Iris pigment epithelial cell (primary cell): ENCODE data around the gene WNT8A.
"Not testable (repeated sequence)": the region's sequence is repeated elsewhere in the genome, so short reads cannot be mapped to it uniquely, and the experiment has no call there.

Source experiments
- DNase-seq: peaks from one replicate; pipeline ENCODE4 v3.0.0-alpha.2; 2011; ENCODE audit warnings: low read depth

WNT8A gene

DNA sequence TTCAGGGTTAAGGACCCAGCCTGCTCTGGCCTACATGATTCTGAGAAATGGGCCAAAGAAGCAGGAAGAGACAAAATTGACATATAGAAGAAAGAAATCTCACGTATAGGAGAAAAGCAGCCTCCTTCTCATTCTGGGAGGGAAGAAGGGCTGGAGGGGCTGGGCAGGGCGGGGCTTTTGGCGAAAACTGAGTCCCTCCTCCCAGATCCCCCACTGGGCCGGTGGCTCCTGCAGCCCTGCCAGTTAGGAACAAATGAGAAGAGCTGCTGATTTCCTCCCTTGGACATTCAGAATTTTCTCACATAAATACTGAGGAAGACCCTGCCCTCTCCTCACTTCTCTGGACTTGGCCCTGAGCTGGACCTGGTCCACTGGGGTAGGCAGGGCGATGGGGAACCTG lies at the start of gene WNT8A:
Gene WNT8A, plus strand, starts transcription at position 332 of the 400 bp plus-strand sequence. CDS start 95 bp downstream, outside the sequence.
- DNase-seq: no peak

GRCh38 chr5:138035605-138036537 lies 48.0 kb upstream of the WNT8A start:
- peak; percentile 86 for DNase-seq

- DNase-seq: no peak
Measured at GRCh38 chr5:138037271-138037670, 46.6 kb upstream of the WNT8A start.

DNA sequence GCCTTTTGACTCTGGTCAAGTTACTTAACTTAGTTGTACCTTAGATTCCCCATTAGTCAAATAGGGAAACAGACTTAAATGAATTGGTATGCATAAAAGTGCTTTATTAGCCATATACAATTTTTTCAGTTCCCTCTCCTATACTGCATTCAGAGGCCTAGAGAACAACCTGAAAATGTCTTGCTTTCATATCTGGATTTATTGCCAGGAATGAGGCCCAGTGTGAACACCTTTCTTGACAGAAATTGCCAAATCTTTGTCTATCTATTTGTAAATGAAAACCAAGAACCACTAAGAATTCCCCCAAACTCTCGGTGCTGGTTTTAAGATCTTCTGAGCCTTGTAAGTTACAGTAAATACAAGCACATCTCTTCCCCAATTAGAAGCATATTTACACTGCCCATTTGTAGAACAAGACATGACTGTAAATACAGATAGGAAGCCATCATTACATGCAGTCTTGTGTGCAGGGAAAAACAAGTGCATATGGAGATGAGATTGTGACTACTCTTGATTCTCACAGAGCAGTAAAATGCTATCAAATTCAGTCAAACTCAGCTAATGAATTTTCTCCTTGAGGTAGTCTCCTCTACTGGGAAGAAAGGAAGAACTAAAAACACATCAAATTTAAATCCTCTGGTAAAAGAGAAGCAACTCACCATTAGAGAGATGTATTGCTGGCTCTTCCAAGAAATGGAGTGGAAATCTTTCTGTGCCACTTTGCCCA lies 45.8 kb upstream of the WNT8A start:
- no peak for DNase-seq

GRCh38 chr5:138038826-138039225 lies 45.0 kb upstream of the WNT8A start:
- no peak for DNase-seq

DNA sequence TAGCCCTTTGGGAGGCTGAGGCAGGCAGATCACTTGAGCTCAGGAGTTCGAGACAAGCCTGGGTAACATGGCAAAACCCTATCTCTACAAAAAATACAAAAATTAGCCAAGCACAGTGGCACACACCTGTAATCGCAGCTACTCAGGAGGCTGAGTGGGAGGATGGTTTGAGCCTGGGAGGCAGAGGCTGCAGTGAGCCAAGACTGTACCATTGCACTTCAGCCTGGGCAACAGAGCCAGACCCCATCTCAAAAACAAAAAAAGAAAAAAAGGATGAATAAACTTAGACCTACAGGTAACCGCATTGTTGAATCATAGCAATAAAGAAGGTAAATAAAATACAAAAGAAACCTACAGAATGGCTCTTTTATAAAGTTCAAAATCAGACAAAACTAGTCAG lies 38.5 kb upstream of the WNT8A start:
- DNase-seq: not testable (repeated sequence)

GRCh38 chr5:138051441-138052296 lies 32.2 kb upstream of the WNT8A start:
- DNase-seq: no peak

GRCh38 chr5:138052718-138053117 lies 31.1 kb upstream of the WNT8A start:
- DNase-seq: not testable (repeated sequence)

DNA sequence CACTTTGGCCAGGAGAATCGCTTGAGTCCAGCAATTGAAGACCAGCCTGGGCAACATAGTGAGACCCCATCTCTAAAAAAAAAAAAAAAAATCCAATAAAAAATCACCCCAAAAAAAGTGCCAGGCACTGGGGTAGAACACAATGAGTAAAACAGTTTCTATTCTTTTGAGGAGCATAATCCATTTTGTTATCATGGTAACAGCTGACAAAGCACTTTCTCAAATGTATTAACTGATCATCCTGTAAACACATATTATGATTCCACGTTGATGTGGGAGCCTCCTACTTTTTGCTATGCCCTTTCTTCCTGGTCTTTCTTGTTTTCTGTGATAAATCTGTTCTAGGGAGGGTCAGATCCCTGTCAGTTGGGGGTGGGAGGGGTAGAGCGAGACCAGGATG lies 30.3 kb upstream of the WNT8A start:
- no peak for DNase-seq

GRCh38 chr5:138054206-138054605 lies 29.6 kb upstream of the WNT8A start:
- DNase-seq: no peak

DNA sequence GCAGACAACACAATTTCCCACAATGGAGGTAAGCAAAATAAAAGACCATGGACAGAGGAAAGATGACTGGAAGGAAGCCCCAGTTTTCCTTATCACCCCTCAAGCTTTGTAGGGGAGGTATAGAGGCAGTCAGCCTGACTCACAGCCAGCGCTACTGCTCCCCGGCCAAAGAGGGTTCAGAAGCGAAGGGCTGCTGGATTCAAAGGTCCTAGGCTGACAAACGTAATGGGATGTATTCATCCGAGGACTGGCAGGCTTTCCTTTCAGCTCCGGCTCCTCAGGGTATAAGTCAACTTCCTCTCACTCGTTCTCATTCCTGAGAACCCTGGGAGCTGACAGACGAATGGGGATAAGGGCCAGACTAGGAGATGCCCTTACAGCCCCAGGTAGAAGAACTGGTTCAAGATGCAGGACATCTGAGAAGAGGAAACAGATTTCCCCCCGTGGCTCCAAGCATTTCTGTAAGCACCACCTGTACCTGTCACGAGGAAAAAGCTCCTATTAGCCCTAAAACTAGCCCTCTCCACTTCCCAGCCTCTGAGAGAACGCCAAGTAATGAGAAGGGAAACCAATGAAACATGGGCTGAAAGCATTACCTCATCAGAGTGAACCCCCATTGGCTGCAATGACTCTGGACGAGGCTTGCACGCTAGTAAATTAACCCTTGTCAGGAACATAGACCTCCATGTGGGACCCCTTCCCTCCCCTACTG lies 28.8 kb upstream of the WNT8A start:
- DNase-seq: peak; percentile 27

DNA sequence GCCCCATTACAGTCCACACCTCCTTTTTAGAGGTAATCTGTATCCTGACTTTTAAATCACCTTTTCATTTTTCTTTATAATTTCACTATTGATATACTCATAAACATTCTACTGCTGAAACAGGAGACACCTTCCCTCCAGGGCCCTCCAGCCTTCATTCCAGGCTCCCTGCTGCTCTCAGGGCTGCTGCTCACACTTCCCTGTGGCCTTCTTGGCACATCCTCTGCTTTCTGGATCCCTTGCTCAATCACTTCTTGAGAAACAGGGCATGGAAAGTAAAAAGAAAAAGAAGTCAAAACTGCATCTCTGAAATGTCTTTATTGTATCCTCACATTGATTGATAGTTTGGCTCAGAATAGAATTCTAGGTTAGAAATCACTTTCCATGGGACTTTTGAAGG lies 19.3 kb upstream of the WNT8A start:
- no peak for DNase-seq

GRCh38 chr5:138065102-138065501 lies 18.7 kb upstream of the WNT8A start:
- DNase-seq: no peak

- no peak for DNase-seq
Measured at GRCh38 chr5:138067945-138068344, 15.9 kb upstream of the WNT8A start.

DNA sequence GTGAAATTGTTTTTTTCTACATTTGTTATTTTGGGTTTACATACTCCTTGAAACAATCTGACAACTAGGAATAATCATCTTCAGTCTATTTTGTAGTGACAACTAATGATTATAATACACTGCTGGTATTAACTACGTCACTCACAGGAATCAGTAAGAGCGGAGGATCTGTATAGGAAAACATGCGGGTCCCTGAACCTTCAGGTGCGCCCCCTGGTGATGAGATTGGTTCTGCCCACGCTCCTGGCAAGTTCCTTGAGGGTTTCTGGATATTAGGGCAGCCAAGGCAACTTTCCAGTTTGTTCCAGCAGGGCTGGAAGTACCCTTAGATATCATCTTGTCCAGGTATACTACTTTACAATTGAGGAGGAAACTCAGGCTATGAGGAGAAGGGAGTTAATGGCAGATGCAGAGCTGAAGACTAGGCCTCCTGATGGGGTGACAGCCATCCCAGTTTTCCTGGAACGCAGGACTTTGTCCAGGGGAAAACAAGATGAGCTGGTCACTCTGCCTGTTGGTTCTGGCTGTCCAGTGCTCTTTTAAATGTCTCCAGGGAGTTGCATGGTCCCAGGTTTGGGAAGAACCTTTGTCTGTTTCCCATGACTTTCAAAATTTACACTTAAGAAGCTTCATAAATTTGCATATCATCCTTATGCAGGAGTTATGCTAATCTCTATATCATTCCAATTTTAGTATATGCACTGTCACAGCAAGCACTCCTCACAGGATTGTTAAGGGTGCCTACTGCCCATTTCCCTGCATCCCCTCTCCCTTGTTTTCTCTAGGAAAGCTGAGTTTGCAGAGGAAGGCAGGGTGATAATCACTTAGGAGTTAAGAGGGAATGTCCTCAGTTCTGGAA lies 14.9 kb upstream of the WNT8A start:
- DNase-seq: peak; percentile 80

DNA sequence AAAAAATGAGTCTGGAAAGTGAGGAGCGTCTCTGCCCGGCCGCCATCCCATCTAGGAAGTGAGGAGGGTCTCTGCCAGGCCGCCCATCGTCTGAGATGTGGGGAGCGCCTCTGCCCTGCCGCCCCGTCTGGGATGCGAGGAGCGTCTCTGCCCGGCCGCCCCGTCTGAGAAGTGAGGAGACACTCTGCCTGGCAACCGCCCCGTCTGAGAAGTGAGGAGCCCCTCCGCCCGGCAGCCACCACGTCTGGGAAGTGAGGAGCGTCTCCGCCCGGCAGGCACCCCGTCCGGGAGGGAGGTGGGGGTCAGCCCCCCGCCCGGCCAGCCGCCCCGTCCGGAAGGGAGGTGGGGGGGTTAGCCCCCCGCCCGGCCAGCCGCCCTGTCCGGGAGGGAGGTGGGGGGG lies 13.8 kb upstream of the WNT8A start:
- DNase-seq: not testable (repeated sequence)

DNA sequence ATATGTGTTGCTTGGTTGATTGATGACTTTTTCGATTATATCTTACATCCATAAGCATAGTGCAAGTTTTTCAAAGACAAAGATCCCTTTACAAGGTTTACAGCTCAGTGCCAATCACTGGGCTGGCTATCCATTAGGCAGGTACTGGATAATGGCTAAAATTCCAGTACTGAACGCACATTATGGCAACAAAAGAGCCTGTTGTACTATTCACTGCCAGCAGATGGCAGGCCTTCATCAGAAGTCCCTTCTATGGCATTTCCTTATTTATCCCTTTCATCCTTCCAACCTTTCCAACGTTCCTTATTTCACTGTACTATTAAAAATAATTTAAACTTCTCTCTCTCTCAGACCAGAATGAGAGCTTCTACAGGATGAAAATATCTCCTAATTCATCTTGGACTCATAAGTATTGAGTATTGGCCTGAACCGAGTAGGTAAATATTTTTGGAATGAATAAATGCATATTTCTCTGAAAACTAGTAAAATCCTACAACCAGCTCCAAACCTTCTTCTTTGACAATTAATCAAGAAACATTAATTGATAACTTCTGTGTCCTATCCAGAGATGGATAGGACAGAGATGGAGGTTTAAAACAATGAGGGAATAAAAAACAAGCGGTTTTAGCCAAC lies 6.7 kb upstream of the WNT8A start:
- DNase-seq: peak; percentile 59

DNA sequence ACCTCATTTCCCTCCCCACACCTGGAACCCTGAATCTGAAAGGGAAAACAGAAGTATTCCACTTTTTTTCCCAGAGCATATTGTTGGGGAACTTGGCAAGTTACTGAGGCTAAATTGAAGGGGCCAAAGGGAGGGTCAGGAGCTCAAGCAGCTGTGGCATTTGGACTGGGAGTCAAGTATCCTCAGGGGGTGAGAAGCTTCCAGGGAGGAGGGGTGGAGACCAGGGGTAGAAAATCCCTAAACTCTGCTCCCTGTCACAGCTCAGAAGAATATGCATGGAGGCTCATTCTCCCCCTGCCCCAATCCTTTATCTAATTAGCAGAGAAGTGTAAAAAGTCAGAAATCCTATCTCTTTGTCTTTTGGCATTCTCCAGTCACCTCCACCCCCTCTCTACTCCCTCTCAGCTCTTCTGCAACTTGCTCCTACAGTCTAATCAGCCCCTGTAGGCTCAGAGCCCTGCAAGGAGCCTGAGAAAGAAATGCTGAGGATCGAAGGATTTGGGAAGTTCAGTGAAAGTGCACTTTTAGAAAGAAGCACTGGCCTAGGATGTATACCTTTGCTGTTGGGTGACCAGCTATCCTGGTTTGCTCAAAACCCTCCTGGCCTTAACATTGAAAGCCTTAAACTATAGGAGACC lies 5.7 kb upstream of the WNT8A start:
- DNase-seq: no peak

GRCh38 chr5:138082033-138082432 lies 1.8 kb upstream of the WNT8A start:
- DNase-seq: no peak

DNA sequence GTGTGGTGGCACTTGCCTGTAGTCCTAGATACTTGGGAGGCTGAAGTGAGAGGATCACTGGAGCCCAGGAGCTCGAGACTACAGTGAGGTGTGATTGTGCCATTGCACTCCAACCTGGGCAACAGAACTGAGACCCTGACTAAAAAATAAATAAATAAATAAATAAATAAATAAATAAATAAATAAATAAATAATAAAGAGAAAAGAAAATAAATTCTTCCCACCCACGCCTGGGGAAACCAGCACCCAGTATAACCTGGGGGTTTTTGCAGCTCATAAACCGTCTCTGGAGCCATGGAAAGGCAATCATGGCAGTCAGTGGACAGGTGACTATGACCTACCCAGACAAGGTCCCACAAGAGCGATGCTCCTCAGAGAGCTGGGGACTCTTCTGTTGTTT lies 7.9 kb downstream of the WNT8A start:
- no peak for DNase-seq
